GM12878 (cell line): ENCODE data around the gene PSME3IP1. TPM values are rescaled to one million over a fixed set of nuclear protein-coding genes. Genes with fewer than 3 reads are reported as not detected.

Experiments
- ATAC-seq: fragments of 200-7000 bp; cut with Tn5 transposase; 3 replicates; pipeline ENCODE4 v1.9.1; 2020; ENCODE audit warnings: mild to moderate bottlenecking, moderate library complexity
- BruUV-seq: library from RNA; stranded (reverse); fragments of 400-500 nt; replicated peaks from 2 replicates; lab custom pipeline; 2021; lab: Mats Ljungman, UMichigan
- CTCF ChIA-PET: fragments of 300-600 bp; sonication (Branson Sonifier 250); formaldehyde crosslinking; extraction: SDS; loops from one replicate; lab custom pipeline; 2021; ENCODE audit warnings: inconsistent platforms; lab: Yijun Ruan, JAX
- POLR2A ChIA-PET: fragments of 350-600 bp; formaldehyde crosslinking; extraction: SDS; loops from one replicate; lab custom pipeline; 2021; ENCODE audit warnings: inconsistent platforms; lab: Charles Lee
- RAD21 ChIA-PET: fragments of 300-600 bp; sonication (Branson Sonifier 250); formaldehyde crosslinking; loops from one replicate; lab custom pipeline; 2023; ENCODE audit warnings: antibody characterized with exemption; ENCODE audit not compliant: unreplicated experiment; lab: Charles Lee
- SMC1A ChIA-PET: fragments of 300-600 bp; sonication (Branson Sonifier 250); formaldehyde crosslinking; loops from one replicate; lab custom pipeline; 2023; ENCODE audit not compliant: unreplicated experiment, uncharacterized antibody; lab: Charles Lee
- DNase-seq: peaks from one replicate; pipeline ENCODE4 v3.0.0-alpha.2; 2011; ENCODE audit warnings: low read depth, low spot score
- FAIRE-seq: peaks from 3 replicates; lab custom pipeline; 2011; peaks lifted over from hg19 to GRCh38; lab: Jason Lieb, UNC
- H2AFZ ChIP-seq: 2 replicates; pipeline ENCODE4 v1.6.0; 2011; ENCODE audit warnings: low read depth, low read length, control low read depth; ENCODE audit not compliant: control insufficient read depth
- H3K27ac ChIP-seq: 2 replicates; pipeline ENCODE4 v1.5.1; 2011; ENCODE audit warnings: control low read depth; ENCODE audit not compliant: control insufficient read depth, insufficient read depth
- H3K27me3 ChIP-seq, 2 experiments: replicated peaks in 1 of 2; 2 replicates each; pipeline versions ENCODE4 v1.6.0 to v1.6.1; 2011; ENCODE audit warnings: low read length in 1 of 2; ENCODE audit not compliant: control insufficient read depth in 2 of 2, insufficient read depth in 2 of 2
- H3K36me3 ChIP-seq, 2 experiments: 2 replicates each; pipeline ENCODE4 v1.5.1; 2011; ENCODE audit warnings: low read length in 1 of 2; ENCODE audit not compliant: control insufficient read depth in 2 of 2, insufficient read depth in 2 of 2
- H3K4me1 ChIP-seq: 2 replicates; pipeline ENCODE4 v1.6.1; 2011; ENCODE audit warnings: mild to moderate bottlenecking, low read length, moderate library complexity, mixed read lengths; ENCODE audit not compliant: control insufficient read depth, insufficient read depth
- H3K4me2 ChIP-seq: 2 replicates; pipeline ENCODE4 v1.6.0; 2011; ENCODE audit warnings: control low read depth; ENCODE audit not compliant: control insufficient read depth, insufficient read depth
- H3K4me3 ChIP-seq: fragments of 200-600 bp; sonication (generic); 2 replicates; pipeline ENCODE4 v1.5.1; 2016
- H3K79me2 ChIP-seq: 2 replicates; pipeline ENCODE4 v1.6.0; 2011; ENCODE audit warnings: low read length; ENCODE audit not compliant: control insufficient read depth, insufficient read depth
- H3K9ac ChIP-seq: 2 replicates; pipeline ENCODE4 v1.8.0; 2011; ENCODE audit warnings: low read length, control low read depth, mixed read lengths; ENCODE audit not compliant: control insufficient read depth, insufficient read depth
- H3K9me3 ChIP-seq: replicated peaks from 3 replicates; pipeline ENCODE4 v1.5.1; 2011; ENCODE audit warnings: mild to moderate bottlenecking, low read length; ENCODE audit not compliant: control insufficient read depth, insufficient read depth
- H4K20me1 ChIP-seq: 2 replicates; pipeline ENCODE4 v1.6.0; 2011; ENCODE audit not compliant: control insufficient read depth, insufficient read depth
- ATF7 ChIP-seq: fragments of 450-650 bp; IDR thresholded peaks from 2 replicates; pipeline ENCODE4 v1.6.1; 2016; ENCODE audit warnings: low read depth, mild to moderate bottlenecking
- BHLHE40 ChIP-seq, 2 experiments: fragments of 450-650 bp in 1 of 2; IDR thresholded peaks; 2 replicates each; pipeline ENCODE4 v1.6.1; 2011 to 2017; ENCODE audit warnings: low read depth in 2 of 2, borderline replicate concordance in 1 of 2, improper control_type of control experiment in 1 of 2, low read length in 1 of 2, mild to moderate bottlenecking in 1 of 2
- EED ChIP-seq: sonication (generic); IDR thresholded peaks from 2 replicates; pipeline ENCODE4 v1.6.1; 2016; ENCODE audit warnings: antibody characterized with exemption, low read depth
- FOS ChIP-seq: IDR thresholded peaks from 3 replicates; pipeline ENCODE4 v1.6.1; 2011; ENCODE audit warnings: borderline replicate concordance; ENCODE audit not compliant: insufficient read length; ENCODE audit errors: extremely low read depth
- GABPA ChIP-seq: IDR thresholded peaks from 2 replicates; pipeline ENCODE4 v1.6.1; 2014; ENCODE audit warnings: antibody characterized with exemption, low read depth, mild to moderate bottlenecking, inconsistent platforms
- HDGF ChIP-seq: fragments of 450-650 bp; IDR thresholded peaks from 2 replicates; pipeline ENCODE4 v1.6.1; 2016; ENCODE audit warnings: antibody characterized with exemption
- IKZF1 ChIP-seq: fragments of 450-650 bp; conservative IDR thresholded peaks from 2 replicates; pipeline ENCODE4 v1.6.1; 2017; ENCODE audit warnings: antibody characterized with exemption, mild to moderate bottlenecking
- IKZF2 ChIP-seq, 2 experiments: fragments of 450-650 bp; IDR thresholded peaks; 2 replicates each; pipeline ENCODE4 v1.6.1; 2017; ENCODE audit warnings: mild to moderate bottlenecking in 2 of 2, moderate library complexity in 2 of 2
- JUNB ChIP-seq: IDR thresholded peaks from 2 replicates; pipeline ENCODE4 v1.6.1; 2016; ENCODE audit warnings: antibody characterized with exemption, mild to moderate bottlenecking
- MXI1 ChIP-seq: fragments of 150-350 bp; IDR thresholded peaks from 2 replicates; pipeline ENCODE4 v1.6.1; 2011; ENCODE audit warnings: low read depth, mild to moderate bottlenecking, inconsistent platforms, low read length, improper control_type of control experiment
- RUNX3 ChIP-seq: IDR thresholded peaks from 2 replicates; pipeline ENCODE4 v1.6.1; 2012; ENCODE audit warnings: low read length, inconsistent platforms
- SRF ChIP-seq, 2 experiments: IDR thresholded peaks; 2 replicates each; pipeline ENCODE4 v1.6.1; 2011; ENCODE audit warnings: low read depth in 2 of 2, low read length in 2 of 2, mild to moderate bottlenecking in 1 of 2, moderate library complexity in 1 of 2
- ZBTB40 ChIP-seq: fragments of 450-650 bp; IDR thresholded peaks from 2 replicates; pipeline ENCODE4 v1.6.1; 2016; ENCODE audit warnings: mild to moderate bottlenecking, moderate library complexity, borderline replicate concordance
- ZNF592 ChIP-seq: fragments of 450-650 bp; IDR thresholded peaks from 2 replicates; pipeline ENCODE4 v1.6.1; 2017; ENCODE audit warnings: mild to moderate bottlenecking, moderate library complexity
- WGBS: methylation state at CpG from one replicate; pipeline ENCODE4 v1.1.6; 2016; ENCODE audit warnings: low lambda C conversion rate; ENCODE audit not compliant: insufficient replicate concordance, insufficient coverage; ENCODE audit errors: missing lambda C conversion rate; 5-methylcytosine and 5-hydroxymethylcytosine counted together
- in situ Hi-C: fragments of 300-500 bp; cut with MboI; formaldehyde crosslinking; loops from 9 replicates; pipeline ENCODE4 v1.14.3; 2018; ENCODE audit warnings: mixed read lengths
- intact Hi-C: fragments of 100-400 bp; cut with micrococcal nuclease; formaldehyde crosslinking; loops from one replicate; pipeline ENCODE4 v1.14.2; 2022; ENCODE audit not compliant: unreplicated experiment
- polyA plus RNA-seq, 11 experiments: library from polyadenylated mRNA; depleted of rRNA in 4 of 11; unstranded in 6 of 11; stranded (reverse) in 5 of 11; fragments of >200 nt; fragmentation: Nextera tagmentation in 4 of 11; fragmentation: Illumina TruSeq in 1 of 11; extraction: Ambion mirVana in 4 of 11; extraction: Trizol in 1 of 11; gene quantifications; 1 replicate in 1 of 11; 2 replicates in 10 of 11; pipeline versions ENCODE4 v1.2.1 to v1.2.3, GENCODE V29; 2011 to 2016; ENCODE audit warnings: inconsistent platforms in 2 of 11, missing spikeins in 2 of 11, low read depth in 1 of 11
- total RNA-seq, 4 experiments: library from RNA; depleted of rRNA in 3 of 4; stranded (reverse); fragments of >200 nt in 3 of 4; fragmentation: Illumina TruSeq in 1 of 4; extraction: Trizol in 1 of 4; gene quantifications; 2 replicates each; pipeline versions ENCODE4 v1.2.1 to v1.2.3, GENCODE V29; 2013 to 2021
- TF ChIP-seq, protein P1 (sequence below): IDR thresholded peaks from 2 replicates; pipeline ENCODE4 v1.6.1; 2012; ENCODE audit warnings: low read depth, low read length, improper control_type of control experiment

Gene PSME3IP1
- total and polyA plus RNA-seq, 10 of the 15 experiments (the other 5 are each of a cell fraction or from before 2014, with no cell fraction given), result 67.9 to 174 (median 111) TPM

GRCh38 chr16:57128771-57129389 lies 57.0 kb downstream of the PSME3IP1 start:
- no peaks in the 10 kb centered on the region for H3K9me3 ChIP-seq
- no peaks in the 10 kb centered on the region for H3K79me2 ChIP-seq
- WGBS, result 46% methylated on average over 11 of the region's 11 CpGs
- no peak overlapping the region for H3K4me3 ChIP-seq
- in situ Hi-C loops (no loop called here), intact Hi-C loops (loop anchor here (5.0 kb wide), 1 partner anchor 38 kb away; no protein-coding TSS in a partner anchor)
- FAIRE-seq, result no peak
- H4K20me1 ChIP-seq, result no peaks in the 10 kb centered on the region
- ATAC-seq, result peak; percentile 75
- CTCF ChIA-PET, result interaction anchor here (0.6 to 1.3 kb wide), 7 partner anchors 10 to 528 kb away, joined by 3 to 6 read pairs (median 3); no protein-coding TSS in a partner anchor
- no peak overlapping the region for H3K4me2 ChIP-seq
- DNase-seq, result peak; percentile 28
- H3K4me1 ChIP-seq, result peaks cover 31% of the 10 kb centered on the region
- SMC1A ChIA-PET, result interaction anchor here (1.4 to 1.8 kb wide), 2 partner anchors 23 to 36 kb away, joined by 3 to 5 read pairs; partner anchors contain the start of gene CPNE2
- no TSS peak for BruUV-seq
- H3K36me3 ChIP-seq, result no peaks in the 10 kb centered on the region
- H3K9ac ChIP-seq, result no peak overlapping the region
- POLR2A ChIA-PET, result interaction anchor here (0.6 to 1.0 kb wide), 2 partner anchors 56 to 174 kb away, joined by 3 read pairs; no protein-coding TSS in a partner anchor
- no peak overlapping the region for H3K27ac ChIP-seq
- RAD21 ChIA-PET, result interaction anchor here (0.6 to 2.7 kb wide), 3 partner anchors 9 to 42 kb away, joined by 4 to 6 read pairs (median 6); no protein-coding TSS in a partner anchor
- no peaks in the 10 kb centered on the region for H3K27me3 ChIP-seq
- no peak overlapping the region; the same call in 1 of the 2 replicates for H2AFZ ChIP-seq
- TF ChIP-seq IKZF2 (IDR thresholded peaks at IDR 0.05) (peak in 1 of 2 experiments; percentile 23; a peak in 2 of 4 replicates), ATF7 (0 out of 2 replicates have a peak, but pooled peaks have one; percentile 22), IKZF1 (0 out of 2 replicates have a peak, but pooled peaks have one; percentile 18), ZBTB40 (no peak), RUNX3 (peak; percentile 25; the same call in 1 of the 2 replicates), ZNF592 (no peak), BHLHE40 (IDR thresholded peaks at IDR 0.05; ENCODE audit: borderline replicate concordance in 1 of 2, low read depth in 2 of 2, low read length in 1 of 2) (no peak), JUNB (peak; percentile 73), GABPA (no peak), EED (peak; percentile 30; the same call in 1 of the 2 replicates), SRF (IDR thresholded peaks at IDR 0.05; ENCODE audit: low read depth in 2 of 2, low read length in 2 of 2) (no peak), FOS (no peak), MXI1 (no peak), HDGF (0 out of 2 replicates have a peak, but pooled peaks have one; percentile 33)
- TF ChIP-seq, protein P1, sequence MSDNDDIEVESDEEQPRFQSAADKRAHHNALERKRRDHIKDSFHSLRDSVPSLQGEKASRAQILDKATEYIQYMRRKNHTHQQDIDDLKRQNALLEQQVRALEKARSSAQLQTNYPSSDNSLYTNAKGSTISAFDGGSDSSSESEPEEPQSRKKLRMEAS, result no peak
